ENCODE measurements around the gene LHFPL6. TPM values are rescaled to one million over a fixed set of nuclear protein-coding genes. Genes with fewer than 3 reads are reported as not detected.

Gene LHFPL6
- polyA plus RNA-seq, 3 donors: 0.14 to 0.59 (median 0.46) TPM

GRCh38 chr13:39547108-39547507, 55.9 kb downstream of the LHFPL6 start:
- intact Hi-C loops (cut with micrococcal nuclease): no loop called here
- Mint-ChIP-seq H3K27ac (no peak overlapping the region), H3K27me3 (ENCODE audit: low read depth in 3 of 3) (peaks cover 0 to 1% (median 0%) of the 10 kb centered on the region in 3 donors), H3K36me3 (no peaks in the 10 kb centered on the region), H3K4me1 (peaks cover 3% of the 10 kb centered on the region), H3K9me3 (peaks cover 0 to 2% (median 0%) of the 10 kb centered on the region in 7 donors), H3K4me3 (no peak overlapping the region)
- Histone ChIP-seq H3K4me2 (replicated peaks; ENCODE audit: extremely low read depth, low read length, poor library complexity, severe bottlenecking) (no peak overlapping the region), H3K9me3 (replicated peaks in 1 of 2; ENCODE audit: control insufficient read depth in 1 of 2, insufficient read depth in 1 of 2, low read length in 2 of 2) (no peaks in the 10 kb centered on the region), H3K79me2 (ENCODE audit: insufficient read depth, low read length) (no peaks in the 10 kb centered on the region), H3K27me3 (ENCODE audit: control insufficient read depth in 2 of 2, insufficient read depth in 2 of 2, low read length in 2 of 2) (no peaks in the 10 kb centered on the region), H3K4me3 (replicated peaks in 1 of 3; ENCODE audit: low read depth in 2 of 3, low read length in 3 of 3) (no peak overlapping the region), H3K27ac (ENCODE audit: low read depth in 1 of 2, low read length in 2 of 2) (no peak overlapping the region), H3K9ac (ENCODE audit: insufficient read depth, low read length, poor library complexity, severe bottlenecking) (no peak overlapping the region), H3K36me3 (replicated peaks in 1 of 2; ENCODE audit: control insufficient read depth in 1 of 2, insufficient read depth in 2 of 2, low read length in 2 of 2) (no peaks in the 10 kb centered on the region), H4K20me1 (ENCODE audit: insufficient read depth, low read length) (no peaks in the 10 kb centered on the region), H3K4me1 (ENCODE audit: control insufficient read depth in 1 of 2, insufficient read depth in 2 of 2, low read length in 2 of 2) (no peaks in the 10 kb centered on the region), H2AFZ (ENCODE audit: insufficient read depth, low read depth, low read length, poor library complexity, severe bottlenecking) (no peak overlapping the region)
- no peak for DNase-seq
- TF ChIP-seq CTCF (IDR thresholded peaks at IDR 0.05): no peak

GRCh38 chr13:39542361-39542760, 60.6 kb downstream of the LHFPL6 start:
- no peak overlapping the region for H3K4me3 ChIP-seq (replicated peaks in 1 of 3; ENCODE audit: low read depth in 2 of 3, low read length in 3 of 3)
- DNase-seq: no peak
- no peak overlapping the region for H3K27ac ChIP-seq (ENCODE audit: low read depth in 1 of 2, low read length in 2 of 2)
- no peaks in the 10 kb centered on the region for H3K79me2 ChIP-seq (ENCODE audit: insufficient read depth, low read length)
- H4K20me1 ChIP-seq (ENCODE audit: insufficient read depth, low read length): no peaks in the 10 kb centered on the region
- TF ChIP-seq CTCF (IDR thresholded peaks at IDR 0.05): no peak
- WGBS (ENCODE audit: insufficient coverage): 100% methylated on average over 1 of the region's 2 CpGs
- Mint-ChIP-seq H3K36me3 (no peaks in the 10 kb centered on the region), H3K27ac (no peak overlapping the region), H3K4me1 (no peaks in the 10 kb centered on the region), H3K4me3 (no peak overlapping the region), H3K27me3 (ENCODE audit: low read depth in 3 of 3) (no peaks in the 10 kb centered on the region), H3K9me3 (peaks cover 0 to 2% (median 0%) of the 10 kb centered on the region in 7 donors)
- no peak overlapping the region for H2AFZ ChIP-seq (ENCODE audit: insufficient read depth, low read depth, low read length, poor library complexity, severe bottlenecking)
- no peaks in the 10 kb centered on the region for H3K9me3 ChIP-seq (replicated peaks in 1 of 2; ENCODE audit: control insufficient read depth in 1 of 2, insufficient read depth in 1 of 2, low read length in 2 of 2)
- no peaks in the 10 kb centered on the region for H3K36me3 ChIP-seq (replicated peaks in 1 of 2; ENCODE audit: control insufficient read depth in 1 of 2, insufficient read depth in 2 of 2, low read length in 2 of 2)
- H3K27me3 ChIP-seq (ENCODE audit: control insufficient read depth in 2 of 2, insufficient read depth in 2 of 2, low read length in 2 of 2): no peaks in the 10 kb centered on the region
- H3K4me1 ChIP-seq (ENCODE audit: control insufficient read depth in 1 of 2, insufficient read depth in 2 of 2, low read length in 2 of 2): no peaks in the 10 kb centered on the region
- intact Hi-C loops (cut with micrococcal nuclease): no loop called here
- H3K4me2 ChIP-seq (replicated peaks; ENCODE audit: extremely low read depth, low read length, poor library complexity, severe bottlenecking): no peak overlapping the region
- no peak overlapping the region for H3K9ac ChIP-seq (ENCODE audit: insufficient read depth, low read length, poor library complexity, severe bottlenecking)

Data from CD14-positive monocyte (primary cell).